OCI-LY7 (cell line): ENCODE results near the gene PSAPL1.

ENCODE experiments used
- EZH2phosphoT487 ChIP-seq: fragments of 200-600 bp; sonication (generic); IDR thresholded peaks from 2 replicates; pipeline ENCODE4 v1.6.1; 2018; ENCODE audit warnings: low read depth, borderline replicate concordance, mild to moderate bottlenecking, mixed run types, antibody characterized with exemption, low read length, moderate library complexity, mixed read lengths
- TF ChIP-seq, protein P1 (sequence below): fragments of 200-600 bp; sonication (generic); conservative IDR thresholded peaks from 2 replicates; pipeline ENCODE4 v1.5.1; 2014; ENCODE audit warnings: mild to moderate bottlenecking, antibody characterized with exemption, low read length, moderate library complexity, mixed read lengths

DNA sequence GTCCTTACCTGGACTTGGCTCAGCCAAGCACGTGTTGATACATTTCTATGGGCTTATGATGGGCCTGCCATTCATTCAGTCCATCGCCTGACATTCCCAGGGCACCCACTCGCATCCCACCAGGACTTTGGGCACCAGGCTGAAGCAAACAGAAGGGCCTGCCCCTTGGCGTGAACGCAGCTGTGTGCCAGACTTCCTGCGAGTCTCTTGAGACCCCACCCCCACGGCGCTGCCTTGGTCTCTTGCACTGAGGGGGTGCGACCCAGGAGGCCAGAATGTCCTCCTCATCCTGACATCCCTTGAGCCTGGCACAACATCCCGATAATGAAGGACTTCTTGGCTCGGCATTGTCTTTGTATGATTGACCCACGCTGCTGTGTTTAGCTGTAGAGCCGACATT lies 1.5 kb upstream of the PSAPL1 start:
- TF ChIP-seq, protein P1, sequence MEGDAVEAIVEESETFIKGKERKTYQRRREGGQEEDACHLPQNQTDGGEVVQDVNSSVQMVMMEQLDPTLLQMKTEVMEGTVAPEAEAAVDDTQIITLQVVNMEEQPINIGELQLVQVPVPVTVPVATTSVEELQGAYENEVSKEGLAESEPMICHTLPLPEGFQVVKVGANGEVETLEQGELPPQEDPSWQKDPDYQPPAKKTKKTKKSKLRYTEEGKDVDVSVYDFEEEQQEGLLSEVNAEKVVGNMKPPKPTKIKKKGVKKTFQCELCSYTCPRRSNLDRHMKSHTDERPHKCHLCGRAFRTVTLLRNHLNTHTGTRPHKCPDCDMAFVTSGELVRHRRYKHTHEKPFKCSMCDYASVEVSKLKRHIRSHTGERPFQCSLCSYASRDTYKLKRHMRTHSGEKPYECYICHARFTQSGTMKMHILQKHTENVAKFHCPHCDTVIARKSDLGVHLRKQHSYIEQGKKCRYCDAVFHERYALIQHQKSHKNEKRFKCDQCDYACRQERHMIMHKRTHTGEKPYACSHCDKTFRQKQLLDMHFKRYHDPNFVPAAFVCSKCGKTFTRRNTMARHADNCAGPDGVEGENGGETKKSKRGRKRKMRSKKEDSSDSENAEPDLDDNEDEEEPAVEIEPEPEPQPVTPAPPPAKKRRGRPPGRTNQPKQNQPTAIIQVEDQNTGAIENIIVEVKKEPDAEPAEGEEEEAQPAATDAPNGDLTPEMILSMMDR: no peak
- TF ChIP-seq EZH2phosphoT487: no peak
